T47D (cell line): ENCODE results near the gene HNF1A.

Experiments used
- DNase-seq, 2 experiments: peaks; one replicate each; pipeline versions ENCODE4 v3.0.0 to v3.0.0-alpha.2; 2011 to 2012; ENCODE audit warnings: low read depth in 1 of 2, low spot score in 1 of 2
- JUND ChIP-seq: IDR thresholded peaks from 2 replicates; pipeline ENCODE4 v1.6.1; 2012; ENCODE audit warnings: low read depth
- in situ Hi-C: cut with HindIII; loops from 2 replicates; pipeline ENCODE4 v1.10.0; 2016; ENCODE audit warnings: low sequenced_read_pairs, low pct_unique_long_range_greater_than_20kb

HNF1A gene

DNA sequence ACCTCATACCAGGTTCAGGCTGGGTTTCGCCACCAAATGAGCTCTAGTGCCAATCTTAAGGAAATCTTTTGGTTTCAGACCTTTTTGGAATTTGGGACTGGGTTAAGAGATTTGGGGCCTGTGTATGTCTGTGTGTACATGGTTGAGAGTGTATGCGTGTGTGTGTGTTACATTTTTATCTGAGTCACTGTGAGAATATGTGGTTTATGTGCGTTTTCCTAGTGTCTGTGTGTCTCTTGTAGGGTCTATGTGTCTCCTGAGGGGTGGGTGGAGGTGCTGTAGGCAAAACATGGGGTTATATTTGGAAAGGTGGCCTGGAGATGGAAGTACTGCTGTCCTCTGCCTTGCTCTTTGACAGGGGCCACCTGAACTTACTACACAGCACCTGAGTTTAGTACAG, 20.1 kb downstream of the HNF1A start:
- TF ChIP-seq JUND: no peak
- DNase-seq: no peak
- in situ Hi-C loops: no loop called here

GRCh38 chr12:120999191-121000120, 21.1 kb downstream of the HNF1A start:
- no peak for DNase-seq
- TF ChIP-seq JUND: no peak
- in situ Hi-C loops: no loop called here

DNA sequence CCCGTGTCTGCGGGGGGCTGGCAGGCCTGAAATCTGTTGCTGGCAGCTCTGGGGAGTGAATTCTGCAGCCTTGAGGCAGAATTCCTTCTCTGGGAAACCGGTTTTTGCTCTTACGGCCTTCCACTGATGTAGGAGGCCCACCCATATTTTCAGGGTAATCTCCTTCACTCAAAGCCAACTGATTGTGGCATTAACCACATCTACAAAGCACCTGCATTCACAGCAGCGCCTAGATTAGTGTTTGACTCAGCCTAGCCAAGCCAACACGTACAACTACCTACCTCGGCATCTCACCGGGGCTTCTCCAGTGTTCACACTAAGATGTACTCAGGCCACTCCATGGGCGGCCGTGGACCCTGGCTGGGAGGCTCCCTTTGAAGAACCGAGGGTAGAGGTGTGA, 22.2 kb downstream of the HNF1A start:
- in situ Hi-C loops: no loop called here
- TF ChIP-seq JUND: no peak
- DNase-seq: no peak

DNA sequence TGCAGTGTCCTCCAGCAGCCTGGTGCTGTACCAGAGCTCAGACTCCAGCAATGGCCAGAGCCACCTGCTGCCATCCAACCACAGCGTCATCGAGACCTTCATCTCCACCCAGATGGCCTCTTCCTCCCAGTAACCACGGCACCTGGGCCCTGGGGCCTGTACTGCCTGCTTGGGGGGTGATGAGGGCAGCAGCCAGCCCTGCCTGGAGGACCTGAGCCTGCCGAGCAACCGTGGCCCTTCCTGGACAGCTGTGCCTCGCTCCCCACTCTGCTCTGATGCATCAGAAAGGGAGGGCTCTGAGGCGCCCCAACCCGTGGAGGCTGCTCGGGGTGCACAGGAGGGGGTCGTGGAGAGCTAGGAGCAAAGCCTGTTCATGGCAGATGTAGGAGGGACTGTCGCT, 22.7 kb downstream of the HNF1A start:
- no peak for TF ChIP-seq JUND
- in situ Hi-C loops: no loop called here
- no peak for DNase-seq

DNA sequence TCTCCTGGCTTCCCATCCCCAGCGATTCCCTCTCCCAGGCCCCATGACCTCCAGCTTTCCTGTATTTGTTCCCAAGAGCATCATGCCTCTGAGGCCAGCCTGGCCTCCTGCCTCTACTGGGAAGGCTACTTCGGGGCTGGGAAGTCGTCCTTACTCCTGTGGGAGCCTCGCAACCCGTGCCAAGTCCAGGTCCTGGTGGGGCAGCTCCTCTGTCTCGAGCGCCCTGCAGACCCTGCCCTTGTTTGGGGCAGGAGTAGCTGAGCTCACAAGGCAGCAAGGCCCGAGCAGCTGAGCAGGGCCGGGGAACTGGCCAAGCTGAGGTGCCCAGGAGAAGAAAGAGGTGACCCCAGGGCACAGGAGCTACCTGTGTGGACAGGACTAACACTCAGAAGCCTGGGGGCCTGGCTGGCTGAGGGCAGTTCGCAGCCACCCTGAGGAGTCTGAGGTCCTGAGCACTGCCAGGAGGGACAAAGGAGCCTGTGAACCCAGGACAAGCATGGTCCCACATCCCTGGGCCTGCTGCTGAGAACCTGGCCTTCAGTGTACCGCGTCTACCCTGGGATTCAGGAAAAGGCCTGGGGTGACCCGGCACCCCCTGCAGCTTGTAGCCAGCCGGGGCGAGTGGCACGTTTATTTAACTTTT, 23.6 kb downstream of the HNF1A start:
- in situ Hi-C loops: no loop called here
- no peak for DNase-seq
- TF ChIP-seq JUND: no peak

GRCh38 chr12:121003650-121004049, 25.3 kb downstream of the HNF1A start:
- no peak for DNase-seq
- in situ Hi-C loops: no loop called here
- no peak for TF ChIP-seq JUND

DNA sequence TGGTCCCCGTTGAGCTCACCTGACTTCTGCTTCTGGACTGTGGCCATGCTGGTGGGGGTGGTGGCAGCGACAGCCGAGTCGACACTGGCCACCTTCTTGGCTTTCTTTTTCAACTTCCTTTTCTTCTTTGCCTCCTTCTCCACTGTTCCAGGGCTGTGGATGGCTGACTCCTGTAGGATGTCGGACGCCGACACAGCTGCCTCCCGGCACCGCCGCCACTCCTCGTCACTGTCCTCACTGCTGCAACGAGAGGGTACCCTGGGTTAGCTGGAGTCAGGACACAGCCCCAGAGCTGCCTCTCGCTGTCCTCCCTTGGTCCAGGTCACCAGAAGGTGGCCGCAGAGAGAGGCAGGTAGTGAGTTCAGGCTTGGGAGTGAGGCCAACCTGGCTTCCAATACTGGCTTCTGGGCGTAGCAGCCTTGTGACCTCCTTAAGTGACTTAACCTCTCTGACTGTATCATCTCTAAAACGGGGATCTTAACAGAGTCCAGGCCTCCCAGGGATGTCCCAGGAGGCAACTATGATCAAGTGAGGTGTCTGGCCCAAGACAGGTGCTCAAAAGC, 26.0 kb downstream of the HNF1A start:
- DNase-seq: no peak
- in situ Hi-C loops: no loop called here
- TF ChIP-seq JUND: no peak

GRCh38 chr12:121005346-121005815, 27.0 kb downstream of the HNF1A start:
- in situ Hi-C loops: no loop called here
- peak in 1 of 2 experiments; percentile 64 for DNase-seq

GRCh38 chr12:121008347-121009098, 30.2 kb downstream of the HNF1A start:
- TF ChIP-seq JUND: no peak
- in situ Hi-C loops: no loop called here
- peak in 1 of 2 experiments; percentile 87 for DNase-seq

More at GRCh38 chr12:121005346-121005815, 27.0 kb downstream of the HNF1A start:
- no peak for TF ChIP-seq JUND

- peak; percentile 71 to 84 for DNase-seq
- in situ Hi-C loops: no loop called here
- TF ChIP-seq JUND: no peak
Measured at GRCh38 chr12:121009741-121010140, 31.4 kb downstream of the HNF1A start.

DNA sequence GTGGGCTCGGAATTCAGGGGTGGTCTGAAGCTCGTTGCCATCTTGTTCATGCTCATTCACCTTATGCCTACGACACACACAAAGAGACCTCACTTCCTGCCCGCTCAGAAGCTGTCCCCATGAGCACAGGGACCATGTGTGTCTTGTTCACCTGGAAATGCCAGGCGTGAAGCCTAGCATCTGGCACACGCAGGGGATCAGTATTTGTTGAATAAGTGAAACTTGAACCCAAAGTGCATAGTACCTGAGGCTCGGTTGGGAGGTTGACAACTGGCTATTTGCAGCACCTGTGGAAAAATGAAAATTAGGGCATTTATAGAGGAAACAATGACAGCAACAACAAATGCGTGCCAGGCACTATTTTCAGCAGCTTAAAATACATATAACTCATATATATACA, 32.5 kb downstream of the HNF1A start:
- no peak for DNase-seq
- no peak for TF ChIP-seq JUND
- in situ Hi-C loops: no loop called here

- no peak for DNase-seq
- TF ChIP-seq JUND: no peak
- in situ Hi-C loops: no loop called here
Measured at GRCh38 chr12:121011820-121012219, 33.5 kb downstream of the HNF1A start.
